HEK293 (cell line): ENCODE data around the gene MORN3.
A peak's percentile ranks its signal among the peaks of the same experiment; 100 is the strongest.

Source experiments
- BCL11B ChIP-seq: fragments of 450-650 bp; formaldehyde crosslinking; IDR thresholded peaks from 2 replicates; pipeline ENCODE4 v1.5.1; 2016; ENCODE audit warnings: low read depth, missing biosample characterization, missing genetic modification characterization
- GLI2 ChIP-seq: fragments of 450-650 bp; formaldehyde crosslinking; IDR thresholded peaks from 2 replicates; pipeline ENCODE4; 2017; ENCODE audit warnings: missing biosample characterization, missing genetic modification characterization, low read depth, borderline replicate concordance
- HOXD13 ChIP-seq: sonication (generic); formaldehyde crosslinking; IDR thresholded peaks from 2 replicates; pipeline ENCODE4 v1.8.0; 2022; ENCODE audit warnings: missing genetic modification reagents, borderline replicate concordance
- KLF9 ChIP-seq: fragments of 450-650 bp; formaldehyde crosslinking; IDR thresholded peaks from 2 replicates; pipeline ENCODE4 v1.5.1; 2016; ENCODE audit warnings: missing biosample characterization, missing genetic modification characterization, low read depth
- MYNN ChIP-seq: fragments of 450-650 bp; formaldehyde crosslinking; IDR thresholded peaks from 2 replicates; pipeline ENCODE4 v1.5.1; 2016; ENCODE audit warnings: missing biosample characterization, missing genetic modification characterization, borderline replicate concordance
- PRDM6 ChIP-seq: fragments of 450-650 bp; formaldehyde crosslinking; IDR thresholded peaks from 2 replicates; pipeline ENCODE4 v1.5.1; 2017; ENCODE audit warnings: missing biosample characterization, missing genetic modification characterization
- REST ChIP-seq: fragments of 450-650 bp; formaldehyde crosslinking; IDR thresholded peaks from 2 replicates; pipeline ENCODE4 v1.5.1; 2016; ENCODE audit warnings: missing biosample characterization, missing genetic modification characterization
- SCRT2 ChIP-seq: fragments of 450-650 bp; formaldehyde crosslinking; IDR thresholded peaks from 2 replicates; pipeline ENCODE4 v1.5.1; 2016; ENCODE audit warnings: missing biosample characterization, missing genetic modification characterization
- TCF7L2 ChIP-seq: IDR thresholded peaks from 2 replicates; pipeline ENCODE4 v1.6.1; 2011; ENCODE audit warnings: low read depth, mild to moderate bottlenecking, inconsistent platforms, low read length, moderate library complexity, borderline replicate concordance
- TRIM28 ChIP-seq: IDR thresholded peaks from 2 replicates; pipeline ENCODE4 v1.6.1; 2011; ENCODE audit warnings: low read length, control low read depth, borderline replicate concordance
- ZBTB11 ChIP-seq: fragments of 450-650 bp; formaldehyde crosslinking; conservative IDR thresholded peaks from 2 replicates; pipeline ENCODE4 v1.5.1; 2016; ENCODE audit warnings: low read depth, missing biosample characterization, missing genetic modification characterization
- ZBTB17 ChIP-seq: fragments of 450-650 bp; formaldehyde crosslinking; IDR thresholded peaks from 2 replicates; pipeline ENCODE4 v1.5.1; 2016; ENCODE audit warnings: missing biosample characterization, missing genetic modification characterization
- ZBTB21 ChIP-seq: fragments of 450-650 bp; formaldehyde crosslinking; IDR thresholded peaks from 2 replicates; pipeline ENCODE4 v1.5.1; 2017; ENCODE audit warnings: missing biosample characterization, missing genetic modification characterization
- ZBTB8A ChIP-seq: fragments of 450-650 bp; formaldehyde crosslinking; IDR thresholded peaks from 2 replicates; pipeline ENCODE4 v1.5.1; 2016; ENCODE audit warnings: missing biosample characterization, missing genetic modification characterization
- ZFP41 ChIP-seq: fragments of 450-650 bp; formaldehyde crosslinking; IDR thresholded peaks from 2 replicates; pipeline ENCODE4 v1.5.1; 2016; ENCODE audit warnings: missing biosample characterization, missing genetic modification characterization, borderline replicate concordance
- ZNF140 ChIP-seq: fragments of 450-650 bp; formaldehyde crosslinking; IDR thresholded peaks from 2 replicates; pipeline ENCODE4 v1.5.1; 2016; ENCODE audit warnings: missing biosample characterization, missing genetic modification characterization
- ZNF148 ChIP-seq: fragments of 450-650 bp; formaldehyde crosslinking; IDR thresholded peaks from 2 replicates; pipeline ENCODE4 v1.5.0; 2017; ENCODE audit warnings: missing biosample characterization, missing genetic modification characterization, borderline replicate concordance
- ZNF155 ChIP-seq: fragments of 450-650 bp; formaldehyde crosslinking; IDR thresholded peaks from 2 replicates; pipeline ENCODE4 v1.5.1; 2016; ENCODE audit warnings: missing biosample characterization, missing genetic modification characterization
- ZNF214 ChIP-seq: fragments of 450-650 bp; formaldehyde crosslinking; IDR thresholded peaks from 2 replicates; pipeline ENCODE4 v1.5.1; 2017; ENCODE audit warnings: missing biosample characterization, mild to moderate bottlenecking, missing genetic modification characterization, borderline replicate concordance
- ZNF221 ChIP-seq: fragments of 450-650 bp; formaldehyde crosslinking; IDR thresholded peaks from 2 replicates; pipeline ENCODE4 v1.5.1; 2017; ENCODE audit warnings: missing biosample characterization, missing genetic modification characterization, borderline replicate concordance
- ZNF223 ChIP-seq: fragments of 450-650 bp; formaldehyde crosslinking; IDR thresholded peaks from 2 replicates; pipeline ENCODE4 v1.5.1; 2016; ENCODE audit warnings: missing biosample characterization, missing genetic modification characterization
- ZNF521 ChIP-seq: fragments of 450-650 bp; formaldehyde crosslinking; IDR thresholded peaks from 2 replicates; pipeline ENCODE4 v1.5.1; 2017; ENCODE audit warnings: missing biosample characterization, mild to moderate bottlenecking, missing genetic modification characterization
- ZNF544 ChIP-seq: fragments of 450-650 bp; formaldehyde crosslinking; IDR thresholded peaks from 2 replicates; pipeline ENCODE4 v1.5.0; 2017; ENCODE audit warnings: missing biosample characterization, missing genetic modification characterization
- ZNF555 ChIP-seq: fragments of 450-650 bp; formaldehyde crosslinking; conservative IDR thresholded peaks from 2 replicates; pipeline ENCODE4 v1.5.1; 2017; ENCODE audit warnings: missing biosample characterization, mild to moderate bottlenecking, missing genetic modification characterization, inconsistent platforms
- ZNF561 ChIP-seq: fragments of 450-650 bp; IDR thresholded peaks from 2 replicates; pipeline ENCODE4 v1.5.1; 2018; ENCODE audit warnings: missing biosample characterization, missing genetic modification characterization, borderline replicate concordance
- ZNF580 ChIP-seq: fragments of 450-650 bp; formaldehyde crosslinking; IDR thresholded peaks from 2 replicates; pipeline ENCODE4 v1.5.1; 2016; ENCODE audit warnings: missing biosample characterization, missing genetic modification characterization
- ZNF596 ChIP-seq: fragments of 450-650 bp; IDR thresholded peaks from 2 replicates; pipeline ENCODE4 v1.5.0; 2018; ENCODE audit warnings: missing biosample characterization, mild to moderate bottlenecking, missing genetic modification characterization, moderate library complexity
- ZNF664 ChIP-seq: fragments of 450-650 bp; formaldehyde crosslinking; IDR thresholded peaks from 2 replicates; pipeline ENCODE4 v1.5.1; 2016; ENCODE audit warnings: missing biosample characterization, missing genetic modification characterization
- ZNF776 ChIP-seq: fragments of 450-650 bp; formaldehyde crosslinking; IDR thresholded peaks from 2 replicates; pipeline ENCODE4 v1.5.0; 2017; ENCODE audit warnings: missing biosample characterization, missing genetic modification characterization, borderline replicate concordance

MORN3 gene

GRCh38 chr12:121717041-121717699, 47.7 kb upstream of the MORN3 start (continued):
- TF ChIP-seq HOXD13 (CRISPR knock-in tag) (no peak), ZBTB11 (tag by site-specific recombination) (no peak), ZNF521 (tag by site-specific recombination) (no peak), ZNF148 (tag by site-specific recombination) (no peak), ZNF664 (tag by site-specific recombination) (no peak), REST (no peak), ZNF544 (tag by site-specific recombination) (no peak), ZNF140 (tag by site-specific recombination) (no peak), ZBTB21 (tag by site-specific recombination) (peak; percentile 90), KLF9 (no peak), ZBTB17 (tag by site-specific recombination) (peak; percentile 44; the same call in 1 of the 2 replicates), ZFP41 (no peak), ZNF223 (no peak), MYNN (tag by site-specific recombination) (no peak), ZNF580 (tag by site-specific recombination) (no peak), ZNF221 (tag by site-specific recombination) (no peak), SCRT2 (no peak), ZNF155 (tag by site-specific recombination) (no peak), ZNF555 (no peak), BCL11B (tag by site-specific recombination) (no peak), ZNF214 (tag by site-specific recombination) (no peak), GLI2 (tag by site-specific recombination) (no peak), TRIM28 (peak; percentile 92), ZNF776 (tag by site-specific recombination) (no peak), ZBTB8A (tag by site-specific recombination) (0 out of 2 replicates have a peak, but pooled peaks have one; percentile 7), PRDM6 (no peak), ZNF561 (tag by site-specific recombination) (no peak), ZNF596 (no peak), TCF7L2 (no peak)
